Panc1 (cell line): Measurements from ENCODE around the gene CNGA3. TPM values are rescaled to one million over a fixed set of nuclear protein-coding genes. Genes with fewer than 3 reads are reported as not detected.

Experiments
- ATAC-seq: fragments of 200-7000 bp; cut with Tn5 transposase; 2 replicates; pipeline ENCODE4 v1.9.1; 2020; ENCODE audit warnings: mild to moderate bottlenecking, moderate library complexity
- BruUV-seq: library from RNA; stranded (reverse); fragments of 400-500 nt; replicated peaks from 2 replicates; lab custom pipeline; 2021; lab: Mats Ljungman, UMichigan
- CTCF ChIA-PET: fragments of 300-600 bp; sonication (Branson Sonifier 250); formaldehyde crosslinking; loops from one replicate; lab custom pipeline; 2022; ENCODE audit warnings: antibody characterized with exemption; lab: Charles Lee
- POLR2A ChIA-PET: fragments of 300-600 bp; sonication (Branson Sonifier 250); formaldehyde crosslinking; loops from one replicate; lab custom pipeline; 2022; ENCODE audit warnings: antibody characterized with exemption; lab: Charles Lee
- DNase-seq: peaks from one replicate; pipeline ENCODE4 v3.0.0-alpha.2; 2010; ENCODE audit warnings: low read depth, low spot score
- H3K27ac ChIP-seq: 2 replicates; pipeline ENCODE4 v1.5.1; 2011; ENCODE audit warnings: mild to moderate bottlenecking, low read length, inconsistent platforms
- H3K27me3 ChIP-seq: fragments of 200-500 bp; sonication (Bioruptor generic); 2 replicates; pipeline ENCODE4 v1.6.0; 2014; ENCODE audit warnings: low read length, inconsistent platforms; ENCODE audit not compliant: control insufficient read depth, insufficient read depth
- H3K36me3 ChIP-seq: fragments of 200-500 bp; sonication (Bioruptor generic); 2 replicates; pipeline ENCODE4 v1.5.1; 2014; ENCODE audit warnings: inconsistent platforms, mild to moderate bottlenecking, low read length, moderate library complexity; ENCODE audit not compliant: control insufficient read depth, insufficient read depth
- H3K4me1 ChIP-seq: 2 replicates; pipeline ENCODE4 v1.5.1; 2011; ENCODE audit warnings: inconsistent platforms, mild to moderate bottlenecking, low read length, moderate library complexity; ENCODE audit not compliant: control insufficient read depth, insufficient read depth
- H3K4me3 ChIP-seq, 2 experiments: 2 replicates each; pipeline ENCODE4 v1.5.1; 2011 to 2012; ENCODE audit warnings: low read depth in 2 of 2, low read length in 2 of 2, mild to moderate bottlenecking in 2 of 2, inconsistent platforms in 1 of 2, moderate library complexity in 1 of 2
- H3K9me3 ChIP-seq: fragments of 200-500 bp; sonication (Bioruptor generic); 2 replicates; pipeline ENCODE4 v1.5.1; 2014; ENCODE audit warnings: low read depth, mild to moderate bottlenecking, inconsistent platforms, low read length, moderate library complexity; ENCODE audit not compliant: control insufficient read depth, insufficient read depth
- POLR2AphosphoS5 ChIP-seq: IDR thresholded peaks from 2 replicates; pipeline ENCODE4 v1.6.1; 2012; ENCODE audit warnings: mild to moderate bottlenecking, low read depth, low read length, moderate library complexity
- SIN3A ChIP-seq: IDR thresholded peaks from 2 replicates; pipeline ENCODE4 v1.6.1; 2012; ENCODE audit warnings: low read depth, mild to moderate bottlenecking, low read length, moderate library complexity, borderline replicate concordance; ENCODE audit not compliant: insufficient read depth
- TCF7L2 ChIP-seq: IDR thresholded peaks from 2 replicates; pipeline ENCODE4 v1.6.1; 2011; ENCODE audit warnings: mild to moderate bottlenecking, low read depth, low read length, inconsistent platforms
- in situ Hi-C: cut with HindIII; loops from 2 replicates; pipeline ENCODE4 v1.10.0; 2016; ENCODE audit warnings: low sequenced_read_pairs, low pct_unique_long_range_greater_than_20kb
- intact Hi-C: fragments of 100-400 bp; cut with micrococcal nuclease; formaldehyde crosslinking; loops from one replicate; pipeline ENCODE4 v1.10.0; 2022; ENCODE audit not compliant: unreplicated experiment
- total RNA-seq: library from RNA; stranded (reverse); gene quantifications from one replicate; pipeline ENCODE4 v1.2.1, GENCODE V29; 2021; ENCODE audit not compliant: unreplicated experiment
- TF ChIP-seq, protein P1 (sequence below), 2 experiments: IDR thresholded peaks; 2 replicates each; pipeline ENCODE4 v1.6.1; 2011 to 2012; ENCODE audit warnings: low read depth in 2 of 2, control low read depth in 1 of 2, low read length in 1 of 2, mild to moderate bottlenecking in 1 of 2, moderate library complexity in 1 of 2; ENCODE audit not compliant: insufficient read depth in 1 of 2
- TF ChIP-seq, protein P2 (sequence below): fragments of 450-650 bp; IDR thresholded peaks from 2 replicates; pipeline ENCODE4 v1.5.1; 2017; ENCODE audit warnings: mild to moderate bottlenecking

The CNGA3 gene
- total RNA-seq, 1 experiment from 2014 or later = not detected

- TF ChIP-seq TCF7L2 (no peak), POLR2AphosphoS5 (no peak), SIN3A (no peak)
- TF ChIP-seq, protein P1, sequence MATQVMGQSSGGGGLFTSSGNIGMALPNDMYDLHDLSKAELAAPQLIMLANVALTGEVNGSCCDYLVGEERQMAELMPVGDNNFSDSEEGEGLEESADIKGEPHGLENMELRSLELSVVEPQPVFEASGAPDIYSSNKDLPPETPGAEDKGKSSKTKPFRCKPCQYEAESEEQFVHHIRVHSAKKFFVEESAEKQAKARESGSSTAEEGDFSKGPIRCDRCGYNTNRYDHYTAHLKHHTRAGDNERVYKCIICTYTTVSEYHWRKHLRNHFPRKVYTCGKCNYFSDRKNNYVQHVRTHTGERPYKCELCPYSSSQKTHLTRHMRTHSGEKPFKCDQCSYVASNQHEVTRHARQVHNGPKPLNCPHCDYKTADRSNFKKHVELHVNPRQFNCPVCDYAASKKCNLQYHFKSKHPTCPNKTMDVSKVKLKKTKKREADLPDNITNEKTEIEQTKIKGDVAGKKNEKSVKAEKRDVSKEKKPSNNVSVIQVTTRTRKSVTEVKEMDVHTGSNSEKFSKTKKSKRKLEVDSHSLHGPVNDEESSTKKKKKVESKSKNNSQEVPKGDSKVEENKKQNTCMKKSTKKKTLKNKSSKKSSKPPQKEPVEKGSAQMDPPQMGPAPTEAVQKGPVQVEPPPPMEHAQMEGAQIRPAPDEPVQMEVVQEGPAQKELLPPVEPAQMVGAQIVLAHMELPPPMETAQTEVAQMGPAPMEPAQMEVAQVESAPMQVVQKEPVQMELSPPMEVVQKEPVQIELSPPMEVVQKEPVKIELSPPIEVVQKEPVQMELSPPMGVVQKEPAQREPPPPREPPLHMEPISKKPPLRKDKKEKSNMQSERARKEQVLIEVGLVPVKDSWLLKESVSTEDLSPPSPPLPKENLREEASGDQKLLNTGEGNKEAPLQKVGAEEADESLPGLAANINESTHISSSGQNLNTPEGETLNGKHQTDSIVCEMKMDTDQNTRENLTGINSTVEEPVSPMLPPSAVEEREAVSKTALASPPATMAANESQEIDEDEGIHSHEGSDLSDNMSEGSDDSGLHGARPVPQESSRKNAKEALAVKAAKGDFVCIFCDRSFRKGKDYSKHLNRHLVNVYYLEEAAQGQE (IDR thresholded peaks at IDR 0.05; ENCODE audit: insufficient read depth in 1 of 2, low read depth in 2 of 2, low read length in 1 of 2) = no peak
- TF ChIP-seq, protein P2, sequence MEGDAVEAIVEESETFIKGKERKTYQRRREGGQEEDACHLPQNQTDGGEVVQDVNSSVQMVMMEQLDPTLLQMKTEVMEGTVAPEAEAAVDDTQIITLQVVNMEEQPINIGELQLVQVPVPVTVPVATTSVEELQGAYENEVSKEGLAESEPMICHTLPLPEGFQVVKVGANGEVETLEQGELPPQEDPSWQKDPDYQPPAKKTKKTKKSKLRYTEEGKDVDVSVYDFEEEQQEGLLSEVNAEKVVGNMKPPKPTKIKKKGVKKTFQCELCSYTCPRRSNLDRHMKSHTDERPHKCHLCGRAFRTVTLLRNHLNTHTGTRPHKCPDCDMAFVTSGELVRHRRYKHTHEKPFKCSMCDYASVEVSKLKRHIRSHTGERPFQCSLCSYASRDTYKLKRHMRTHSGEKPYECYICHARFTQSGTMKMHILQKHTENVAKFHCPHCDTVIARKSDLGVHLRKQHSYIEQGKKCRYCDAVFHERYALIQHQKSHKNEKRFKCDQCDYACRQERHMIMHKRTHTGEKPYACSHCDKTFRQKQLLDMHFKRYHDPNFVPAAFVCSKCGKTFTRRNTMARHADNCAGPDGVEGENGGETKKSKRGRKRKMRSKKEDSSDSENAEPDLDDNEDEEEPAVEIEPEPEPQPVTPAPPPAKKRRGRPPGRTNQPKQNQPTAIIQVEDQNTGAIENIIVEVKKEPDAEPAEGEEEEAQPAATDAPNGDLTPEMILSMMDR = no peak
- ChIA-PET POLR2A (no interaction called here), CTCF (no interaction called here)
- no TSS peak for BruUV-seq
- Histone ChIP-seq H3K27me3 (peaks cover 6% of the 10 kb centered on the region), H3K27ac (no peak overlapping the region), H3K4me3 (no peak overlapping the region), H3K4me1 (no peaks in the 10 kb centered on the region), H3K36me3 (no peaks in the 10 kb centered on the region), H3K9me3 (no peaks in the 10 kb centered on the region)
- in situ Hi-C loops (no loop called here), intact Hi-C loops (loop anchor here (2.0 to 10.0 kb wide), 3 partner anchors 388 to 678 kb away; partner anchors contain the start of gene TMEM131)
- no peak for ATAC-seq
- no peak for DNase-seq
These were observed 36.5 kb downstream of the CNGA3 start for GRCh38 chr2:98382739-98383138.

- Histone ChIP-seq H3K9me3 (no peaks in the 10 kb centered on the region), H3K36me3 (no peaks in the 10 kb centered on the region), H3K27me3 (peaks cover 6% of the 10 kb centered on the region), H3K4me3 (no peak overlapping the region), H3K27ac (no peak overlapping the region), H3K4me1 (no peaks in the 10 kb centered on the region)
- POLR2A ChIA-PET = no interaction called here
- intact Hi-C loops = loop anchor here (2.0 to 10.0 kb wide), 3 partner anchors 388 to 678 kb away; partner anchors contain the start of gene TMEM131
- no peak for ATAC-seq
- DNase-seq = no peak
- CTCF ChIA-PET = no interaction called here
- TF ChIP-seq POLR2AphosphoS5 (no peak), SIN3A (no peak), TCF7L2 (no peak)
- TF ChIP-seq, protein P1 (IDR thresholded peaks at IDR 0.05; ENCODE audit: insufficient read depth in 1 of 2, low read depth in 2 of 2, low read length in 1 of 2) = no peak
- TF ChIP-seq, protein P2 = no peak
- in situ Hi-C loops = no loop called here
- no TSS peak for BruUV-seq
These were observed 36.9 kb downstream of the CNGA3 start for GRCh38 chr2:98383166-98383565.
